Prostate gland (tissue), 2 donors: ENCODE results near the gene ICOS.

Experiments used
- POLR2A ChIP-seq: fragments of 450-650 bp; IDR thresholded peaks from one replicate; pipeline ENCODE4 v1.6.1; 2016; ENCODE audit warnings: antibody characterized with exemption, mild to moderate bottlenecking
- TF ChIP-seq, protein P1 (sequence below), 4 experiments: fragments of 200-600 bp in 2 of 4; fragments of 450-650 bp in 2 of 4; sonication (generic) in 2 of 4; IDR thresholded peaks; 1 replicate in 3 of 4; 2 replicates in 1 of 4; pipeline ENCODE4 v1.5.1; 2016 to 2019; ENCODE audit warnings: antibody characterized with exemption in 4 of 4, mild to moderate bottlenecking in 2 of 4, moderate library complexity in 2 of 4

DNA sequence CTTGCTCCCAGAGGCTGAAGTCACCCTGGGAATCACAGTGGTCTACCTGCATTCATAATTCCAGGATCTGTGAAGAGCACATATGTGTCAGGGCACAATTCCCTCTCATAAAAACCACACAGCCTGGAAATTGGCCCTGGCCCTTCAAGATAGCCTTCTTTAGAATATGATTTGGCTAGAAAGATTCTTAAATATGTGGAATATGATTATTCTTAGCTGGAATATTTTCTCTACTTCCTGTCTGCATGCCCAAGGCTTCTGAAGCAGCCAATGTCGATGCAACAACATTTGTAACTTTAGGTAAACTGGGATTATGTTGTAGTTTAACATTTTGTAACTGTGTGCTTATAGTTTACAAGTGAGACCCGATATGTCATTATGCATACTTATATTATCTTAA is 24.2 kb downstream of the ICOS start:
- TF ChIP-seq, protein P1, sequence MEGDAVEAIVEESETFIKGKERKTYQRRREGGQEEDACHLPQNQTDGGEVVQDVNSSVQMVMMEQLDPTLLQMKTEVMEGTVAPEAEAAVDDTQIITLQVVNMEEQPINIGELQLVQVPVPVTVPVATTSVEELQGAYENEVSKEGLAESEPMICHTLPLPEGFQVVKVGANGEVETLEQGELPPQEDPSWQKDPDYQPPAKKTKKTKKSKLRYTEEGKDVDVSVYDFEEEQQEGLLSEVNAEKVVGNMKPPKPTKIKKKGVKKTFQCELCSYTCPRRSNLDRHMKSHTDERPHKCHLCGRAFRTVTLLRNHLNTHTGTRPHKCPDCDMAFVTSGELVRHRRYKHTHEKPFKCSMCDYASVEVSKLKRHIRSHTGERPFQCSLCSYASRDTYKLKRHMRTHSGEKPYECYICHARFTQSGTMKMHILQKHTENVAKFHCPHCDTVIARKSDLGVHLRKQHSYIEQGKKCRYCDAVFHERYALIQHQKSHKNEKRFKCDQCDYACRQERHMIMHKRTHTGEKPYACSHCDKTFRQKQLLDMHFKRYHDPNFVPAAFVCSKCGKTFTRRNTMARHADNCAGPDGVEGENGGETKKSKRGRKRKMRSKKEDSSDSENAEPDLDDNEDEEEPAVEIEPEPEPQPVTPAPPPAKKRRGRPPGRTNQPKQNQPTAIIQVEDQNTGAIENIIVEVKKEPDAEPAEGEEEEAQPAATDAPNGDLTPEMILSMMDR (IDR thresholded peaks at IDR 0.05): no peak
- no peak for TF ChIP-seq POLR2A
